ENCODE results near the gene SPI1.

Gene SPI1

GRCh38 chr11:47403135-47403534 is 24.8 kb upstream of the SPI1 start:
- TF ChIP-seq CTCF (IDR thresholded peaks at IDR 0.05; ENCODE audit: low read length, missing control alignments), result no peak
- no peak for DNase-seq (ENCODE audit: low read depth)

GRCh38 chr11:47400768-47401279 is 22.5 kb upstream of the SPI1 start:
- H3K4me3 ChIP-seq (replicated peaks; ENCODE audit: low read depth, low read length), result no peak overlapping the region
- DNase-seq (ENCODE audit: low read depth), result no peak
- TF ChIP-seq CTCF (IDR thresholded peaks at IDR 0.05; ENCODE audit: low read length, missing control alignments), result no peak

More at GRCh38 chr11:47403135-47403534, 24.8 kb upstream of the SPI1 start:
- no peak overlapping the region for H3K4me3 ChIP-seq (replicated peaks; ENCODE audit: low read depth, low read length)

- TF ChIP-seq CTCF (IDR thresholded peaks at IDR 0.05; ENCODE audit: low read length, missing control alignments), result no peak
- no peak for DNase-seq (ENCODE audit: low read depth)
- H3K4me3 ChIP-seq (replicated peaks; ENCODE audit: low read depth, low read length), result peak overlapping the region; percentile 52
Observed at GRCh38 chr11:47399860-47400767, 21.8 kb upstream of the SPI1 start.

GRCh38 chr11:47398551-47398950 is 20.2 kb upstream of the SPI1 start:
- TF ChIP-seq CTCF (IDR thresholded peaks at IDR 0.05; ENCODE audit: low read length, missing control alignments), result no peak
- H3K4me3 ChIP-seq (replicated peaks; ENCODE audit: low read depth, low read length), result no peak overlapping the region

GRCh38 chr11:47398011-47398410 is 19.7 kb upstream of the SPI1 start:
- no peak for TF ChIP-seq CTCF (IDR thresholded peaks at IDR 0.05; ENCODE audit: low read length, missing control alignments)
- DNase-seq (ENCODE audit: low read depth), result no peak
- no peak overlapping the region for H3K4me3 ChIP-seq (replicated peaks; ENCODE audit: low read depth, low read length)

More at GRCh38 chr11:47398551-47398950, 20.2 kb upstream of the SPI1 start:
- no peak for DNase-seq (ENCODE audit: low read depth)

GRCh38 chr11:47396049-47396320 is 17.6 kb upstream of the SPI1 start:
- H3K4me3 ChIP-seq (replicated peaks; ENCODE audit: low read depth, low read length), result no peak overlapping the region
- no peak for TF ChIP-seq CTCF (IDR thresholded peaks at IDR 0.05; ENCODE audit: low read length, missing control alignments)
- DNase-seq (ENCODE audit: low read depth), result no peak

Data from fibroblast of pulmonary artery (primary cell).